SU-DHL-6 (cell line): Measurements from ENCODE around the gene MPV17.

Experiments
- H2AFZ ChIP-seq: fragments of 200-600 bp; sonication (generic); 2 replicates; pipeline ENCODE4 v1.6.1; 2014; ENCODE audit warnings: low read depth, mild to moderate bottlenecking, moderate library complexity, mixed read lengths, antibody characterized with exemption, low read length; ENCODE audit not compliant: severe bottlenecking
- H3F3A ChIP-seq: fragments of 200-600 bp; shearing (Covaris generic); 2 replicates; pipeline ENCODE4 v1.6.0; 2016; ENCODE audit warnings: antibody characterized with exemption, mild to moderate bottlenecking; ENCODE audit not compliant: insufficient read depth
- H3K27ac ChIP-seq: fragments of 200-600 bp; sonication (generic); 2 replicates; pipeline ENCODE4 v1.5.1; 2016; ENCODE audit warnings: low read depth, mild to moderate bottlenecking, low read length, moderate library complexity, mixed read lengths
- H3K27me3 ChIP-seq: fragments of 200-600 bp; sonication (generic), shearing (Covaris generic); 2 replicates; pipeline ENCODE4 v1.6.0; 2014; ENCODE audit warnings: mild to moderate bottlenecking, low read length
- H3K36me3 ChIP-seq: fragments of 200-600 bp; sonication (generic); 2 replicates; pipeline ENCODE4 v1.6.1; 2014; ENCODE audit warnings: mild to moderate bottlenecking, low read length, mixed read lengths
- H3K4me2 ChIP-seq: fragments of 300-600, 200-600 bp; shearing (Covaris generic), sonication (generic); 2 replicates; pipeline ENCODE4 v1.6.0; 2014; ENCODE audit warnings: low read length, low read depth, mild to moderate bottlenecking; ENCODE audit not compliant: poor library complexity, severe bottlenecking
- H3K4me3 ChIP-seq: fragments of 200-600 bp; sonication (generic); 2 replicates; pipeline ENCODE4 v1.5.1; 2014; ENCODE audit warnings: antibody characterized with exemption, low read length, mild to moderate bottlenecking, mixed read lengths; ENCODE audit not compliant: insufficient read depth, poor library complexity, severe bottlenecking
- H3K79me2 ChIP-seq: fragments of 200-600 bp; sonication (generic); 2 replicates; pipeline ENCODE4 v1.6.1; 2014; ENCODE audit warnings: mild to moderate bottlenecking, low read length, moderate library complexity; ENCODE audit not compliant: insufficient read depth
- H3K9ac ChIP-seq: fragments of 200-600 bp; sonication (generic); 2 replicates; pipeline ENCODE4 v1.7.0; 2014; ENCODE audit warnings: mild to moderate bottlenecking, low read length
- H3K9me2 ChIP-seq: fragments of 200-600 bp; sonication (generic); replicated peaks from 2 replicates; pipeline ENCODE4 v1.6.1; 2014; ENCODE audit warnings: low read length; ENCODE audit not compliant: insufficient read depth
- H3K9me3 ChIP-seq: fragments of 200-600 bp; sonication (generic); 2 replicates; pipeline ENCODE4 v1.6.1; 2014; ENCODE audit warnings: low read length, mixed read lengths; ENCODE audit not compliant: insufficient read depth
- H4K20me1 ChIP-seq: fragments of 200-600 bp; sonication (generic); 2 replicates; pipeline ENCODE4 v1.6.1; 2014; ENCODE audit warnings: low read depth, mild to moderate bottlenecking, antibody characterized with exemption, low read length, moderate library complexity, mixed read lengths
- CTCF ChIP-seq: fragments of 200-600 bp; sonication (generic); IDR thresholded peaks from one replicate; pipeline ENCODE4 v1.5.1; 2017; ENCODE audit warnings: antibody characterized with exemption, mild to moderate bottlenecking, low read length, moderate library complexity; ENCODE audit not compliant: insufficient read depth, poor library complexity, severe bottlenecking
- EZH2phosphoT487 ChIP-seq: fragments of 200-600 bp; sonication (generic), shearing (Covaris generic); conservative IDR thresholded peaks from 2 replicates; pipeline ENCODE4 v1.6.1; 2018; ENCODE audit warnings: mild to moderate bottlenecking, antibody characterized with exemption, low read length, moderate library complexity, mixed read lengths

The MPV17 gene

GRCh38 chr2:27322766-27323595 lies at the start of gene MPV17:
MPV17 (minus strand) TSS chr2:27323097; CDS start chr2:27322517, 580 bp downstream.
- H3K27ac ChIP-seq = peak within 1 kb of the TSS; percentile 65
- H3K4me2 ChIP-seq = peak within 1 kb of the TSS; percentile 87

GRCh38 chr2:27370816-27371620 lies 48.1 kb upstream of the MPV17 start:
- Histone ChIP-seq H3K79me2 (peaks cover 27% of the 10 kb centered on the region; the same call in 1 of the 2 replicates), H3K27ac (peak overlapping the region; percentile 61), H3K4me3 (peak overlapping the region; percentile 64), H3K4me2 (peak overlapping the region; percentile 81), H4K20me1 (no peaks in the 10 kb centered on the region), H2AFZ (peak overlapping the region; percentile 38), H3K9ac (peak overlapping the region; percentile 81), H3K27me3 (no peaks in the 10 kb centered on the region), H3K9me2 (no peaks in the 10 kb centered on the region), H3K36me3 (peaks cover 3% of the 10 kb centered on the region; the same call in 1 of the 2 replicates), H3F3A (peaks cover 12% of the 10 kb centered on the region; the same call in 1 of the 2 replicates), H3K9me3 (no peaks in the 10 kb centered on the region)
- TF ChIP-seq EZH2phosphoT487 = no peak
- TF ChIP-seq CTCF = no peak

More at GRCh38 chr2:27322766-27323595, at the start of gene MPV17:
- Histone ChIP-seq H3K9me2 (no peaks in the 10 kb centered on the region), H4K20me1 (no peaks in the 10 kb centered on the region), H3K9me3 (no peaks in the 10 kb centered on the region), H3K36me3 (peaks cover 3% of the 10 kb centered on the region; the same call in 1 of the 2 replicates), H3F3A (peaks cover 18% of the 10 kb centered on the region), H3K79me2 (0 out of 2 replicates have a peak, but pooled peaks cover 8% of the 10 kb centered on the region), H3K27me3 (no peaks in the 10 kb centered on the region), H3K9ac (peak within 1 kb of the TSS; percentile 89), H3K4me3 (peak within 1 kb of the TSS; percentile 81), H2AFZ (peak within 1 kb of the TSS; percentile 44)
- no peak for TF ChIP-seq CTCF
- TF ChIP-seq EZH2phosphoT487 = no peak

- Histone ChIP-seq H3K27me3 (no peaks in the 10 kb centered on the region), H3K9ac (peak within 1 kb of the TSS; percentile 81), H2AFZ (peak within 1 kb of the TSS; percentile 43), H3F3A (peaks cover 12% of the 10 kb centered on the region; the same call in 1 of the 2 replicates), H3K9me3 (no peaks in the 10 kb centered on the region), H3K4me3 (peak within 1 kb of the TSS; percentile 78), H3K9me2 (no peaks in the 10 kb centered on the region), H3K79me2 (peaks cover 27% of the 10 kb centered on the region; the same call in 1 of the 2 replicates), H3K4me2 (peak within 1 kb of the TSS; percentile 81), H3K27ac (peak within 1 kb of the TSS; percentile 61), H4K20me1 (no peaks in the 10 kb centered on the region), H3K36me3 (peaks cover 3% of the 10 kb centered on the region; the same call in 1 of the 2 replicates)
- peak; percentile 70 for TF ChIP-seq CTCF
- TF ChIP-seq EZH2phosphoT487 = no peak
Measured at GRCh38 chr2:27370026-27370815, 47.3 kb upstream of the MPV17 start, which contains the start of the genes EIF2B4 and SNX17. EIF2B4 (minus strand) TSS chr2:27370338; CDS start chr2:27370314, 24 bp downstream. SNX17 (plus strand) TSS chr2:27370616; CDS start chr2:27370744, 128 bp downstream.
